Measurements from ENCODE around the gene AHDC1. TPM values are rescaled to one million over a fixed set of nuclear protein-coding genes. Genes with fewer than 3 reads are reported as not detected.

Gene AHDC1
- total and polyA plus RNA-seq, 2 of the 13 experiments (the other 11 are each of a cell fraction or from before 2014, with no cell fraction given): 1.0 to 2.7 TPM

- peak; percentile 78 for TF ChIP-seq SAP130 (CRISPR knock-in tag; IDR thresholded peaks at IDR 0.05; ENCODE audit: low read depth)
- TF ChIP-seq TFAP4 (IDR thresholded peaks at IDR 0.05; ENCODE audit: borderline replicate concordance, low read depth): no peak; the same call in 1 of the 2 replicates
- peak; percentile 18 to 36; a peak in 1 of 4 replicates for TF ChIP-seq HMGXB4 (CRISPR knock-in tag; IDR thresholded peaks at IDR 0.05; ENCODE audit: borderline replicate concordance in 1 of 2, low read depth in 1 of 2)
- no peak for TF ChIP-seq ZNF460 (CRISPR knock-in tag; IDR thresholded peaks at IDR 0.05; ENCODE audit: borderline replicate concordance)
- TF ChIP-seq POLR2AphosphoS5 (IDR thresholded peaks at IDR 0.05; ENCODE audit: low read depth, low read length): peak; percentile 84
- TF ChIP-seq ZNF276 (CRISPR knock-in tag; IDR thresholded peaks at IDR 0.05; ENCODE audit: low read depth): 0 out of 2 replicates have a peak, but pooled peaks have one; percentile 26
- 0 out of 2 replicates have a peak, but pooled peaks have one; percentile 30 for TF ChIP-seq ZNF441 (CRISPR knock-in tag; IDR thresholded peaks at IDR 0.05; ENCODE audit: borderline replicate concordance)
- TF ChIP-seq FOXK1 (CRISPR knock-in tag; IDR thresholded peaks at IDR 0.05; ENCODE audit: borderline replicate concordance, low read depth): 0 out of 2 replicates have a peak, but pooled peaks have one; percentile 26
- TF ChIP-seq HNRNPH1 (optimal IDR thresholded peaks at IDR 0.05; ENCODE audit: low read depth, low read length): no peak
- no peak for TF ChIP-seq EEA1 (CRISPR knock-in tag; IDR thresholded peaks at IDR 0.05; ENCODE audit: borderline replicate concordance)
- no peak for TF ChIP-seq CREB1 (IDR thresholded peaks at IDR 0.05)
- TF ChIP-seq CREB1 (CRISPR knock-in tag; IDR thresholded peaks at IDR 0.05): peak; percentile 54; the same call in 1 of the 2 replicates
- no peak for TF ChIP-seq DZIP1 (CRISPR knock-in tag; IDR thresholded peaks at IDR 0.05)
- TF ChIP-seq BRD4 (CRISPR knock-in tag; IDR thresholded peaks at IDR 0.05): no peak
- no peak for TF ChIP-seq PAWR (CRISPR knock-in tag; IDR thresholded peaks at IDR 0.05; ENCODE audit: borderline replicate concordance)
- no peak for TF ChIP-seq HCFC1 (IDR thresholded peaks at IDR 0.05; ENCODE audit: low read depth, low read length)
- peak; percentile 32; the same call in 1 of the 2 replicates for TF ChIP-seq HOMEZ (CRISPR knock-in tag; IDR thresholded peaks at IDR 0.05; ENCODE audit: low read depth)
- peak; percentile 29 for TF ChIP-seq RBM39 (IDR thresholded peaks at IDR 0.05; ENCODE audit: low read depth, low read length, poor library complexity, severe bottlenecking)
- no peak for TF ChIP-seq ZIK1 (CRISPR knock-in tag; IDR thresholded peaks at IDR 0.05; ENCODE audit: borderline replicate concordance, low read depth)
- TF ChIP-seq MYC (CRISPR knock-in tag; IDR thresholded peaks at IDR 0.05; ENCODE audit: borderline replicate concordance): peak; percentile 21; the same call in 1 of the 2 replicates
These were observed 35.5 kb downstream of the AHDC1 start (continued) for GRCh38 chr1:27568300-27569087.

All from HepG2 (cell line).